Measurements from ENCODE around the gene PCK2. TPM values are rescaled to one million over a fixed set of nuclear protein-coding genes. Genes with fewer than 3 reads are reported as not detected.

The PCK2 gene
- total and polyA plus RNA-seq, 2 of the 8 experiments (the other 6 are each of a cell fraction or from before 2014, with no cell fraction given) = 81.9 to 115 TPM

DNA sequence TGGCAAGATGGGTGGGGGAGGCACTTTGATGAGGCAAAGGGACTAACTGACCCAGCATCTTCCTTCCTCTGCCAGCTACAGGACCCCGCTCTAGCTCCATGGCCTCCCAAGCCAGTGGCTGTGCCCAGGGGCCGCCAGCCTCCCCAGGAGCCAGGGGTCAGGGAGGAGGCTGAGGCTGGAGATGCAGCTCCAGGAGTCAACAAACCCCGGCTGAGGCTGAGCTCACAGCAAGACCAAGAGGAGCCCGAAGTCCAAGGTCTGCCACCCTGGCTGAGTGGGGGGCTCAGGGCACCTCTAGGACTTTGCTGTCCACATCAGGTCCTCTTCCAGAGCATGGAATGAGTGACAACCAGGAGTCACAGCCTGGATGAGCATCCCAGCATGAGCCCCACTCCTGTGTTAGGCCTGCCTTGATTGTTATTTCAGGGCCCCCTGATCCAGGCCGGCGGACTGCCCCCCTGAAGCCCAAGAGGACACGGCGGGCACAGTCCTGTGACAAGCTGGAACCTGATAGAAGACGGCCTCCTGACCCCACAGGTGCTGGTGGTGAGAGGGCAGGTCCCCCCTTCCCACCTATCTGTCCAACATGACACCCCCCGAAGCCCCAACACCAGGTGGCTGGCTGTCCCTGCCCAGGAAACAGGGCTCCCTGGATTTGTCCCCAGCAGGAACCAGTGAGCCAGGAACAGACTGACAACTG, 25.2 kb upstream of the PCK2 start (continued):
- TF ChIP-seq CHD7 (IDR thresholded peaks at IDR 0.05; ENCODE audit: insufficient replicate concordance, low read length) (no peak), GTF2F1 (IDR thresholded peaks at IDR 0.05; ENCODE audit: borderline replicate concordance, low read depth, low read length) (no peak), SP1 (IDR thresholded peaks at IDR 0.05; ENCODE audit: low read depth, low read length) (no peak), FOSL1 (IDR thresholded peaks at IDR 0.05; ENCODE audit: insufficient read depth, low read depth, low read length) (no peak), POU5F1 (IDR thresholded peaks at IDR 0.05; ENCODE audit: low read depth, low read length) (no peak), KDM5A (IDR thresholded peaks at IDR 0.05; ENCODE audit: low read length) (no peak), TAF1 (IDR thresholded peaks at IDR 0.05; ENCODE audit: low read depth, low read length) (no peak), CEBPB (IDR thresholded peaks at IDR 0.05; ENCODE audit: low read depth, low read length) (no peak), TAF7 (optimal IDR thresholded peaks at IDR 0.05; ENCODE audit: borderline replicate concordance, low read depth, low read length) (no peak), MAX (IDR thresholded peaks at IDR 0.05) (no peak), NANOG (IDR thresholded peaks at IDR 0.05; ENCODE audit: insufficient read depth, low read depth, low read length, poor library complexity, severe bottlenecking) (no peak)

Measured in H1 (cell line).